Globus pallidus (tissue), 1 donor: Measurements from ENCODE around the gene IGSF6.
A peak's percentile ranks its signal among the peaks of the same experiment; 100 is the strongest.
"Not testable (repeated sequence)": the region's sequence is repeated elsewhere in the genome, so short reads cannot be mapped to it uniquely, and the experiment has no call there.

Experiments
- DNase-seq: peaks from one replicate; pipeline ENCODE4 v3.0.0-alpha.2; 2015; ENCODE audit warnings: low spot score

Gene IGSF6

GRCh38 chr16:21652453-21652852, at the start of gene IGSF6:
IGSF6 (minus strand) TSS chr16:21652608; CDS start chr16:21652598, 10 bp downstream.
- no peak for DNase-seq

DNA sequence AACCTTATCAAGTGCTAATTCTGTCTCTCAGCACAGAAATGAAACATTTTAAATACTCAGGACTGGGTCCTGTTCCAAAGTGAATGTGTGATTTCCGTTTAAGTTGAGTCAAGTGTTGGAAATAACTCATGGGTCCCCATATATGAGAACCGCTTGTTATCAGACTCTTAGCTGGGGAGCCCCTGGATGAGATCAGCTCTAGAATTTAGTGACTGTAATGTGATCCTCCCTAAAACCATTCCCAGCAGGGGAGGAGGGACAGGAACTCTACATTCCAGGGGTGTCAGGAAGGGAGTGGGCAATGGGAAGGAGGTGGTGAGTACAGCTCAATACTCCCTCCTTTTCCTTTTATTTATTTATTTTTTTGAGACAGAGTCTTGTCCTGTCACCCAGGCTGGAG, 48.9 kb upstream of the IGSF6 start:
- no peak for DNase-seq

DNA sequence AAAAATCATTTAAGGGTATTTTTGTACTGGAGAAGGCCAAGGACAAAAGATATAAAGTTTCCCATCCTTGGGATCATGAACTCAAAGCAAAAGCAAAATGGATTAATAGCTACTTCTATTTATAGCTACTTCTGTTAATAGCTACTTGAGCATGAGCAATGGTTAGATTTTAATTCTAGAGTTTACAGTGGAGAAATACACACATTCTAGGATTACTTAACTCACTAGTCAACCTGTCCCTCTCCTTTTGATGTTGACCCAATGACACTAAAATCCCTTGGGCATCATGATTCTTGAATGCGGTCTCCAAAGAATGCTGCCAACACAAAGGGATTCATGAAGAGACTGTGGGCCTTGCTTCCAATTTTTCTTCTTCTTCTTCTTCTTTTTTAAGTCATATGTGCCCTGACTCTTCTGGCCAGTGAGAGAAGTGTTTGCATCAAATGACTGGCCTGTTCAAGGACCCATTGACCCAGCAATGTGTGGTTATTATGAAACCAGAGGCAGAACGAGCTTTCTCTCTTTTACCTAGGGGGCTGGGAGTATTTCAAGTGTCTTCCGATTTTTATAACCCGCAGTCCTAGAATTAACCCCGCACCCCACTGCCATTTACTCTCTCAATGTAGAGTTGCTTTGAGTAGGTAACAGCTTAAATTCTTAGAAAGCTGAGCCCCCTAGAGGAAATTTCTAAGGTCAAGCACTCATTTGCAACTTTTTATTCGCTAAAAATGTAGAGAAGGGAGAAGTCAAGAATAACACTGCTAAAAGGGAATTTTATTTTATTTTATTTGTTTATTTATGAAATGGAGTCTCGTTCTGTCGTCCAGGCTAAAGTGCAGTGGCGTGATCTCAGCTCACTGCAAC, 46.0 kb upstream of the IGSF6 start:
- DNase-seq, result no peak

DNA sequence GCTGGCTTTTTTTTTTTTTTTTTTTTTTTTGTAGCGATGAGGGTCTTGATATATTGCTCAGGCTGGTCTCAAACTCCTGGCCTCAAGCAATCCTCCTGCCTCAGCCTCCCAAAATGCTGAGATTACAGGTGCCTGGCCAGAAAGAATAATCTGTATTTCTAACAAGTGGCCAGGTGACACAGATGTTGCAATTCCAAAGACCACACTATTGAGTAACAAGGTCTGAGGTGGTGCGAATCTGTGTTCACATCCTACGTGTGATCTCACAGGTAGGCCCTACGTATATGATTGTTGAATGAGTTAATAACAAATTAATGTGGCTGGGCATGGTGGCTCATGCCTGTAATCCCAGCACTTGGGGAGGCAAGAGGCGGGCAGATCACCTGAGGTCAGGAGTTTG, 44.6 kb upstream of the IGSF6 start:
- DNase-seq, result no peak

DNA sequence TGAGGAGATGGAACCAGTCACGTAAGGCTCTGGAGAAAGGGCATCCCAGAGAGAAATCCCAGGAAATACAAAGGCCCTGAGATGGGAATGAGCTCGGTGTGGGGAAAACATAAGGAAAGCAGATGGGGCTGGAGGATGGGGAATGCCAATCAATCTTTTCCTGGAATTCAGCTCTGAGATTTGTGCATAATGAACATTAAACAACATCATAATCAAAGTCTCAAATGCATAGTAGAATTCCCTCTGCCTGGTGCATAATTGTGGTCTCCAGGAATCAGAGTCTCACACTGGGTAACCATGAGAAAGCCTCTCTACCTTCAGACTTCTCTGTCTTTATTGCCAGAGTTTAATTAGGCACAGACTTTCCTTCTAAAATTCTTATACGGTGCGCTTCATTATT, 42.2 kb upstream of the IGSF6 start:
- no peak for DNase-seq

GRCh38 chr16:21690967-21691366, 38.6 kb upstream of the IGSF6 start:
- DNase-seq, result not testable (repeated sequence)

GRCh38 chr16:21689107-21689506, 36.7 kb upstream of the IGSF6 start:
- DNase-seq, result no peak

DNA sequence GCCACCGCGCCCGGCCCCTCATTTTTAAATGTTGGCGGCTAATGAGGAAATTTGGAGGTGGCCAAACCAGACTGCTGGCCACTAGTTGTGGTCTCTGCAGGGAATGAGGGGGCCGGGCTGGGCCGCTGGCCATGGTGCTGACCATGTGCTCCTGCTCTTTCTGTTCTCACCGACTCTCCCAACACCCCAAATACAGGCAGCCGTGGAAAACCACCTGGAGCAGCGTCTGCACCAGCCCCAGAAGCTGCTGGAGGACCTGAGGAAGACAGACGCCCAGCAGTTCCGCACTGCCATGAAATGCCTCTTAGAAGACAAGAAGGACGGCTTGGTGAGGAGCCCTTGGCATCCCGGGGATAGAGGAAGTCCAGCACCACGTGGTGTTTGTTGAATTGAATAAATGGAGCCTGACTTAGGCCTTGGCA, 32.6 kb upstream of the IGSF6 start:
- DNase-seq, result no peak

DNA sequence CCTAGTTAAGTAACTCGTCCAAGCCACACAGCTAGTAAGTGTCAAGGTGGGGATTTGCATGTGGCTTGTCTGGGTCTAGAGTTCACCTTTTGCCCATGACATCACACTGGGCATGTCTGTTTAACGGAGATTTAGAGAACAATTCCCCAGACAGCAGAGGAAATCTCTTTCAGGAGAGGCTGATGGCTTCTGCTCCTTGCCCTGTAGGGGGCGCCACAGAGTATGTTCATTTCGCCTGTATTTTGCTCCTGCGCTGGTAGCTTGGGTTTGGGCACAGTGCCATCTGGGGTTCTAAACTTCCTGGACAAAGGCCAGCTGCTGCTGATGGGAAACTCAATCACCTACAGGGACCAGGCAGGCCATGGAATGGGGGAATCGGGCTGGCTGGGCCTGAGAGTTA, 31.8 kb upstream of the IGSF6 start:
- no peak for DNase-seq

- no peak for DNase-seq
These were observed 30.8 kb upstream of the IGSF6 start for GRCh38 chr16:21683184-21683583.

DNA sequence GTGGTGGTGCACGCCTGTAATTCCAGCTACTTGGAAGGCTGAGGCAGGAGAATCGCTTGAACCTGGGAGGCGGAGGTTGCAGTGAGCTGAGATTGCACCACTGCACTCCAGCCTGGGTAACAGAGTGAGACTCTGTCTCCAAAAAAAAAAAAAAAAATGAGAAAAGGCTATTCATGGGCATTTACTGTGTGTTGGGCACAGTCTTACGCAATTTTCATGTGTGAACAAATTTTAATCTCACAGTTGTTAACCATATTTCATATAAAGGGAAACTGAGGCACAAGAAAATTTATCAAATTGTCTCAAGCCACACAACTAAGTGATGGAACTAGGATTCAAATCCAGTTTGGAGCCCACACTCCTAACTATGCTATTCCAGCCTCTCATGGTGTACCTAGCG, 28.3 kb upstream of the IGSF6 start:
- DNase-seq, result not testable (repeated sequence)

DNA sequence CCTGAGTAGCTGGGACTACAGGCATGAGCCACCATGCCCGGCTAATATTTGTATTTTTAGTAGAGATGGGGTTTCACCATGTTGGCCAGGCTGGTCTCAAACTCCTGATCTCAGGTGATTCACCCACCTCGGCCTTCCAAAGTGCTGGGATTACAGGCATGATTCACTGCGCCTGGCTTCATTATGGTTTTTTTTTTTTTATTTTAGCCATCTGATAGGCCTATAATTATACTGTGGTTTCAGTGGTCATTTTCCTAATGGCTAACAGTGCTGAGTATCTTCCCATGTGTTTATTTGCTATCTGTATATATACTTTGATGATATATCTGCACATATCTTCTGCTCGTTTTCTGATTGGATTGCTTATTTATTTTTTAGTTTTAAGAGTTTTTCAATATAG, 22.0 kb upstream of the IGSF6 start:
- DNase-seq, result not testable (repeated sequence)

DNA sequence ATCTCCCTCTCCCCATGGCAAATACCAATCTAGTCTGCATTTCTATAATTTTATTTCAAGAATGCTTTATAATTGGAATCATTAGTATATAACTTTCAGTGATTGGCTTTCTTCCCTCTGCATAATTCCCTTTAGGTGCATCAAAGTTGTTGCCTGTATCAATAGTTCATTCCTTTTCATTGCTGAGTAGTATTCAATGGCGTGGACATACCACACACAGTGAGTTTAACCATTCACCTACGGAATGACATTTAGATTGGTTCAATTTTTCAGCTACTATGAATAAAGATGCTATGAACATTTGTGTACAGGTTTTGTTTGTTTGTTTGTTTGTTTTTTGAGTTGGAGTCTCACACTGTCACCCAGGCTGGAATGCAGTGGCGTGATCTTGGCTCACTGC, 21.1 kb upstream of the IGSF6 start:
- DNase-seq, result no peak

DNA sequence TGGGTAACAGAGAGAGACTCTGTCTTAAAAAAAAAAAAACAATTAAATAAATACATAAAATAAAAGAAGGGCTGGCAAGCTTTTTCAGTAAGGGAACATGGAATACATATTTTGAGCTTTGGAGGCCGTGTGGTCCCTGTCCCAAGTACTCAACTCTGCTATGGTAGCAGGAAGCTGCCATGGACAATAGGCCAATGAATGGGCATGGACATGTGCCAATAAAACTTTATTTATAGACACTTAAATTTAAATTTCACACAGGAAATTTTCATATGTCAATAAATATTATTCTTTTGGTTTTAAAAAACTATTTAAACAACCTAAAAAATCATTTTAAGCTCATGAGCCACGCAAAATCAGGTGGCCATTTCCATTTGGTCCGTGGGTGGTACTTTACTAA, 15.2 kb upstream of the IGSF6 start:
- DNase-seq, result no peak

- DNase-seq, result no peak
These were observed 14.4 kb upstream of the IGSF6 start for GRCh38 chr16:21666772-21667171.

- no peak for DNase-seq
These were observed 12.5 kb upstream of the IGSF6 start for GRCh38 chr16:21664801-21665492.

GRCh38 chr16:21663889-21664647, 11.7 kb upstream of the IGSF6 start, which contains the start of gene OTOA:
OTOA (plus strand) TSS chr16:21663968; CDS start chr16:21678515, 14,547 bp downstream.
- no peak for DNase-seq

DNA sequence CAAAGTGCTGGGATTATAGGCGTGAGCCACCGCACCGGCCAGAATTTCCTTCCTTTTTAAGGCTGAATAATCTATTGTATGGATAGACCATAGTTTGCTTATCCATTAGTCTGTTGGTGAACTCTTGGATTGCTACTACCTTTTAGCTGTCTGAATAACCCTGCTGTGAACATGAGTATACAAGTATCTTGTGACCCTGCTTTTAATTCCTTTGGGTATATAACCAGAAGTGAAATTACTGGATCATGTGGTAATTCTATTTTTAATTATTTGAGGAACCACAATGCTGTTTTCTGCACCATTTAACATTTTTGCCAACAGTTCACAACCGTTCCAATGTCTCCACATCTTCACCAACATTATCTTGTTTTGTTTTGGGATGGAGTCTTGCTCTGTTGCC, 6.7 kb upstream of the IGSF6 start:
- no peak for DNase-seq

DNA sequence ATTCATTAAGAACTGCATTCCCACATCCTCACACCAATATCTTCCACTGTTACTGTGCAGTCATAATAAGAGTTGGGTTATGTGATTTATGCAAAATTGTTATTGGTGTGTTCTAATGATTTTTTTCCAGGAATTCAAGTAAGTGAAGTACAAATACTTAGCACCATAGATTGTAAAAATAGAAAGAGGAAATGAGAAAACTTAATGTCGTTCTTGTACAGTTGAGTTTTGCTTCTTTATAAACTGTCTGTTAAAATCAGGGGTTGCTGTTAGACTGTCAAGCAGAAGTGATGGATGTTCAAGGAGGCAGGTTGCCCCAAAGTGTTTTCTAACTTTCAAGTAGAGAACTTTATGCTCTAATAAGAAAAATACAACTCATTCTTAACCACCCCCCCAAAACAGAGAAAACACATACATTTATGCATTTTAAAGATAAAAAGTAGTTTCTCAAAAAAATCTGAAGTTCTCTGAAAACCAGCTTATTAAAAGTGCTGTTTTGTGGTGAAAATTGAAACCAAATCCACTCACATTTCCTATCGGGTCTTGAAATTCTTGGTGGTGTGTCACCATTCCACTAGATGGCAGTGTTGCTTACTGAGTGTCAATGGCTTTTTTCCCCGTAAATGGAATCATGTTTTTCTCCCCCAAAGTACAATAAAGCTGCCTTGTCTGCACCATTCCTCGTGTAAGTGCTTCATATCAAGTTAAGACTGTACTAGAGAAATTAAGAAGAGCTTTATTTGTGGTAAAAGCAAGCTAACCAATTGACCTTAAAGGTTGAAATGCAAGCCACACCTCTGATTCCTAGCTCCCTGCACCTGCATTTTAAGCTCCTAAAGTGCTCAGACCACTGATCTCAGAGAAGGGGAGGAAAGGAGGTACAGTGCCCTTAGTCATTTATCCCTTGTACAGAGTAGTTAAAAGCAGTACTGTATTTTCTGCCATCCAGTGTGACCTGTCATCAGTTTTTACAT, 4.7 kb upstream of the IGSF6 start:
- DNase-seq, result peak; percentile 68

GRCh38 chr16:21654881-21655280, 2.5 kb upstream of the IGSF6 start:
- DNase-seq, result no peak

DNA sequence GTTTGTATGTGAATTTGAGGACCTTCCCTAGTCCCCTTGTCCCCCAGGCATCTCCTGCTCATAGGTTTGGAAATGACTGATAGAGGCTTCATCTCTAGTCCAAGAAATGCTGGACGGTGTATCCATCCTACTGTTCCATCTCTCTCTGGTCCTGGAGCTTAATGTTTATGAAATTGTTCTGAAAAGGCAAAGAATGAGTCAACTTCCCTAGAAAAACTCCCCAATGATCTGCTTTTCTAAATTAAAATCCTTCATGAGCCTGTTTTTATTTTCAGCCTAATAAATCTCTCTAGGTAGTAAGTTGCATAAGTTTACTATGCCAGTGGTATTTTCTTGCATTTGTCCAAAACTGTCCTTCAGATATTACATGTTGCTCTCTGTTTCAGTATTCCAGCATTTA, 2.1 kb upstream of the IGSF6 start:
- DNase-seq, result no peak
